GM12878 (cell line): ENCODE results near the gene TBCD. TPM values are rescaled to one million over a fixed set of nuclear protein-coding genes. Genes with fewer than 3 reads are reported as not detected.

ENCODE experiments used
- ATAC-seq: fragments of 200-7000 bp; cut with Tn5 transposase; 3 replicates; pipeline ENCODE4 v1.9.1; 2020; ENCODE audit warnings: mild to moderate bottlenecking, moderate library complexity
- BruUV-seq: library from RNA; stranded (reverse); fragments of 400-500 nt; replicated peaks from 2 replicates; lab custom pipeline; 2021; lab: Mats Ljungman, UMichigan
- CTCF ChIA-PET: fragments of 300-600 bp; sonication (Branson Sonifier 250); formaldehyde crosslinking; extraction: SDS; loops from one replicate; lab custom pipeline; 2021; ENCODE audit warnings: inconsistent platforms; lab: Yijun Ruan, JAX
- POLR2A ChIA-PET: fragments of 350-600 bp; formaldehyde crosslinking; extraction: SDS; loops from one replicate; lab custom pipeline; 2021; ENCODE audit warnings: inconsistent platforms; lab: Charles Lee
- RAD21 ChIA-PET: fragments of 300-600 bp; sonication (Branson Sonifier 250); formaldehyde crosslinking; loops from one replicate; lab custom pipeline; 2023; ENCODE audit warnings: antibody characterized with exemption; ENCODE audit not compliant: unreplicated experiment; lab: Charles Lee
- SMC1A ChIA-PET: fragments of 300-600 bp; sonication (Branson Sonifier 250); formaldehyde crosslinking; loops from one replicate; lab custom pipeline; 2023; ENCODE audit not compliant: unreplicated experiment, uncharacterized antibody; lab: Charles Lee
- DNase-seq: peaks from one replicate; pipeline ENCODE4 v3.0.0-alpha.2; 2011; ENCODE audit warnings: low read depth, low spot score
- FAIRE-seq: peaks from 3 replicates; lab custom pipeline; 2011; peaks lifted over from hg19 to GRCh38; lab: Jason Lieb, UNC
- H2AFZ ChIP-seq: 2 replicates; pipeline ENCODE4 v1.6.0; 2011; ENCODE audit warnings: low read depth, low read length, control low read depth; ENCODE audit not compliant: control insufficient read depth
- H3K27ac ChIP-seq: 2 replicates; pipeline ENCODE4 v1.5.1; 2011; ENCODE audit warnings: control low read depth; ENCODE audit not compliant: control insufficient read depth, insufficient read depth
- H3K27me3 ChIP-seq, 2 experiments: replicated peaks in 1 of 2; 2 replicates each; pipeline versions ENCODE4 v1.6.0 to v1.6.1; 2011; ENCODE audit warnings: low read length in 1 of 2; ENCODE audit not compliant: control insufficient read depth in 2 of 2, insufficient read depth in 2 of 2
- H3K36me3 ChIP-seq, 2 experiments: 2 replicates each; pipeline ENCODE4 v1.5.1; 2011; ENCODE audit warnings: low read length in 1 of 2; ENCODE audit not compliant: control insufficient read depth in 2 of 2, insufficient read depth in 2 of 2
- H3K4me1 ChIP-seq: 2 replicates; pipeline ENCODE4 v1.6.1; 2011; ENCODE audit warnings: mild to moderate bottlenecking, low read length, moderate library complexity, mixed read lengths; ENCODE audit not compliant: control insufficient read depth, insufficient read depth
- H3K4me2 ChIP-seq: 2 replicates; pipeline ENCODE4 v1.6.0; 2011; ENCODE audit warnings: control low read depth; ENCODE audit not compliant: control insufficient read depth, insufficient read depth
- H3K4me3 ChIP-seq: fragments of 200-600 bp; sonication (generic); 2 replicates; pipeline ENCODE4 v1.5.1; 2016
- H3K79me2 ChIP-seq: 2 replicates; pipeline ENCODE4 v1.6.0; 2011; ENCODE audit warnings: low read length; ENCODE audit not compliant: control insufficient read depth, insufficient read depth
- H3K9ac ChIP-seq: 2 replicates; pipeline ENCODE4 v1.8.0; 2011; ENCODE audit warnings: low read length, control low read depth, mixed read lengths; ENCODE audit not compliant: control insufficient read depth, insufficient read depth
- H3K9me3 ChIP-seq: replicated peaks from 3 replicates; pipeline ENCODE4 v1.5.1; 2011; ENCODE audit warnings: mild to moderate bottlenecking, low read length; ENCODE audit not compliant: control insufficient read depth, insufficient read depth
- H4K20me1 ChIP-seq: 2 replicates; pipeline ENCODE4 v1.6.0; 2011; ENCODE audit not compliant: control insufficient read depth, insufficient read depth
- BCL11A ChIP-seq: IDR thresholded peaks from 2 replicates; pipeline ENCODE4 v1.6.1; 2011; ENCODE audit warnings: low read depth, low read length
- BHLHE40 ChIP-seq, 2 experiments: fragments of 450-650 bp in 1 of 2; IDR thresholded peaks; 2 replicates each; pipeline ENCODE4 v1.6.1; 2011 to 2017; ENCODE audit warnings: low read depth in 2 of 2, borderline replicate concordance in 1 of 2, improper control_type of control experiment in 1 of 2, low read length in 1 of 2, mild to moderate bottlenecking in 1 of 2
- BMI1 ChIP-seq: fragments of 450-650 bp; IDR thresholded peaks from 2 replicates; pipeline ENCODE4 v1.6.1; 2016; ENCODE audit warnings: mild to moderate bottlenecking, moderate library complexity, borderline replicate concordance
- CREB1 ChIP-seq: IDR thresholded peaks from 2 replicates; pipeline ENCODE4 v1.6.1; 2012; ENCODE audit warnings: low read depth, mild to moderate bottlenecking, inconsistent platforms
- ELK1 ChIP-seq: IDR thresholded peaks from 2 replicates; pipeline ENCODE4 v1.6.1; 2012; ENCODE audit warnings: low read depth, low read length, improper control_type of control experiment
- FOXM1 ChIP-seq: IDR thresholded peaks from 2 replicates; pipeline ENCODE4 v1.6.1; 2012; ENCODE audit warnings: low read depth, mild to moderate bottlenecking, inconsistent platforms, low read length, moderate library complexity
- HCFC1 ChIP-seq: fragments of 150-350 bp; IDR thresholded peaks from 2 replicates; pipeline ENCODE4 v1.6.1; 2014; ENCODE audit warnings: low read length
- IKZF1 ChIP-seq: fragments of 450-650 bp; conservative IDR thresholded peaks from 2 replicates; pipeline ENCODE4 v1.6.1; 2017; ENCODE audit warnings: antibody characterized with exemption, mild to moderate bottlenecking
- IRF5 ChIP-seq: fragments of 450-650 bp; IDR thresholded peaks from 2 replicates; pipeline ENCODE4 v1.6.1; 2017; ENCODE audit warnings: borderline replicate concordance
- MTA3 ChIP-seq: IDR thresholded peaks from 2 replicates; pipeline ENCODE4 v1.6.1; 2012; ENCODE audit warnings: low read length, inconsistent platforms, borderline replicate concordance
- NFXL1 ChIP-seq: fragments of 450-650 bp; IDR thresholded peaks from 2 replicates; pipeline ENCODE4 v1.6.1; 2017; ENCODE audit warnings: antibody characterized with exemption, mild to moderate bottlenecking, borderline replicate concordance
- NRF1 ChIP-seq: conservative IDR thresholded peaks from 2 replicates; pipeline ENCODE4 v1.6.1; 2011; ENCODE audit warnings: mild to moderate bottlenecking, low read depth, low read length, improper control_type of control experiment
- PAX8 ChIP-seq: fragments of 450-650 bp; IDR thresholded peaks from 2 replicates; pipeline ENCODE4 v1.6.1; 2017; ENCODE audit warnings: mild to moderate bottlenecking, moderate library complexity
- PML ChIP-seq: IDR thresholded peaks from 2 replicates; pipeline ENCODE4 v1.6.1; 2012; ENCODE audit warnings: low read length, inconsistent platforms
- RBBP5 ChIP-seq: fragments of 200-600 bp; sonication (generic); conservative IDR thresholded peaks from 2 replicates; pipeline ENCODE4 v1.6.1; 2016
- USF2 ChIP-seq: IDR thresholded peaks from 2 replicates; pipeline ENCODE4 v1.6.1; 2011; ENCODE audit warnings: low read depth, low read length, improper control_type of control experiment, borderline replicate concordance
- ZBTB40 ChIP-seq: fragments of 450-650 bp; IDR thresholded peaks from 2 replicates; pipeline ENCODE4 v1.6.1; 2016; ENCODE audit warnings: mild to moderate bottlenecking, moderate library complexity, borderline replicate concordance
- ZSCAN29 ChIP-seq: fragments of 450-650 bp; IDR thresholded peaks from 2 replicates; pipeline ENCODE4 v1.6.1; 2017; ENCODE audit warnings: mild to moderate bottlenecking, moderate library complexity
- WGBS: methylation state at CpG from one replicate; pipeline ENCODE4 v1.1.6; 2016; ENCODE audit warnings: low lambda C conversion rate; ENCODE audit not compliant: insufficient replicate concordance, insufficient coverage; ENCODE audit errors: missing lambda C conversion rate; 5-methylcytosine and 5-hydroxymethylcytosine counted together
- in situ Hi-C: fragments of 300-500 bp; cut with MboI; formaldehyde crosslinking; loops from 9 replicates; pipeline ENCODE4 v1.14.3; 2018; ENCODE audit warnings: mixed read lengths
- intact Hi-C: fragments of 100-400 bp; cut with micrococcal nuclease; formaldehyde crosslinking; loops from one replicate; pipeline ENCODE4 v1.14.2; 2022; ENCODE audit not compliant: unreplicated experiment
- polyA plus RNA-seq, 11 experiments: library from polyadenylated mRNA; depleted of rRNA in 4 of 11; unstranded in 6 of 11; stranded (reverse) in 5 of 11; fragments of >200 nt; fragmentation: Nextera tagmentation in 4 of 11; fragmentation: Illumina TruSeq in 1 of 11; extraction: Ambion mirVana in 4 of 11; extraction: Trizol in 1 of 11; gene quantifications; 1 replicate in 1 of 11; 2 replicates in 10 of 11; pipeline versions ENCODE4 v1.2.1 to v1.2.3, GENCODE V29; 2011 to 2016; ENCODE audit warnings: inconsistent platforms in 2 of 11, missing spikeins in 2 of 11, low read depth in 1 of 11
- total RNA-seq, 4 experiments: library from RNA; depleted of rRNA in 3 of 4; stranded (reverse); fragments of >200 nt in 3 of 4; fragmentation: Illumina TruSeq in 1 of 4; extraction: Trizol in 1 of 4; gene quantifications; 2 replicates each; pipeline versions ENCODE4 v1.2.1 to v1.2.3, GENCODE V29; 2013 to 2021

The TBCD gene
- total and polyA plus RNA-seq, 10 of the 15 experiments (the other 5 are each of a cell fraction or from before 2014, with no cell fraction given), result 10.3 to 114 (median 52.4) TPM

- Histone ChIP-seq H2AFZ (no peak overlapping the region), H3K36me3 (peaks cover 0 to 13% of the 10 kb centered on the region in 2 experiments; a peak in 3 of 4 replicates), H3K4me2 (no peak overlapping the region), H3K27ac (no peak overlapping the region), H4K20me1 (no peaks in the 10 kb centered on the region), H3K79me2 (peaks cover 10% of the 10 kb centered on the region), H3K9ac (no peak overlapping the region), H3K4me3 (no peak overlapping the region), H3K9me3 (no peaks in the 10 kb centered on the region), H3K4me1 (peaks cover 17% of the 10 kb centered on the region), H3K27me3 (no peaks in the 10 kb centered on the region)
- ChIA-PET RAD21 (no interaction called here), POLR2A (no interaction called here), CTCF (no interaction called here), SMC1A (no interaction called here)
- WGBS, result 96% methylated on average over 25 of the region's 25 CpGs
- intact Hi-C loops, result no loop called here
- ATAC-seq (no peak), FAIRE-seq (no peak), DNase-seq (no peak)
- in situ Hi-C loops, result no loop called here
- BruUV-seq, result no TSS peak
- TF ChIP-seq BCL11A (no peak), RBBP5 (no peak), NRF1 (no peak), BMI1 (no peak), NFXL1 (no peak), BHLHE40 (IDR thresholded peaks at IDR 0.05; ENCODE audit: borderline replicate concordance in 1 of 2, low read depth in 2 of 2, low read length in 1 of 2) (no peak), IKZF1 (no peak), HCFC1 (no peak), IRF5 (no peak), FOXM1 (no peak), PAX8 (no peak), ZBTB40 (no peak), CREB1 (no peak), ELK1 (no peak), ZSCAN29 (no peak), USF2 (no peak), PML (no peak), MTA3 (no peak)
Observed at GRCh38 chr17:82880620-82881323, 128.9 kb downstream of the TBCD start.
